T-helper 1 cell (primary cell): ENCODE measurements around the gene FBXL2.
"Not testable (repeated sequence)": the region's sequence is repeated elsewhere in the genome, so short reads cannot be mapped to it uniquely, and the experiment has no call there.

Experiments
- DNase-seq, 5 donors: peaks; one replicate each; pipeline ENCODE4 v3.0.0-alpha.2; 2012 to 2020

Gene FBXL2

GRCh38 chr3:33388374-33389100 lies 111.3 kb downstream of the FBXL2 start:
- DNase-seq: no peak

- DNase-seq: no peak
These were observed 112.7 kb downstream of the FBXL2 start for GRCh38 chr3:33389908-33390307.

GRCh38 chr3:33391255-33391995 lies 114.2 kb downstream of the FBXL2 start:
- DNase-seq: peak in 1 of 5 donors; percentile 17

GRCh38 chr3:33392144-33392543 lies 114.9 kb downstream of the FBXL2 start:
- DNase-seq: no peak

GRCh38 chr3:33392703-33393125 lies 115.5 kb downstream of the FBXL2 start:
- no peak for DNase-seq

- no peak for DNase-seq
These were observed 117.3 kb downstream of the FBXL2 start for GRCh38 chr3:33394403-33395054.

- DNase-seq: no peak
These were observed 118.7 kb downstream of the FBXL2 start for GRCh38 chr3:33395900-33396299.

GRCh38 chr3:33398410-33398809 lies 121.2 kb downstream of the FBXL2 start:
- no peak for DNase-seq

- no peak for DNase-seq
These were observed 124.5 kb downstream of the FBXL2 start for GRCh38 chr3:33401781-33402180.

- no peak for DNase-seq
These were observed 125.7 kb downstream of the FBXL2 start for GRCh38 chr3:33402936-33403335.

- no peak for DNase-seq
These were observed 126.5 kb downstream of the FBXL2 start for GRCh38 chr3:33403756-33404155.

- DNase-seq: not testable (repeated sequence)
These were observed 133.6 kb downstream of the FBXL2 start for GRCh38 chr3:33410816-33411215.

- DNase-seq: peak in 1 of 5 donors; percentile 58
These were observed 139.9 kb downstream of the FBXL2 start for GRCh38 chr3:33417066-33417673.

- no peak for DNase-seq
These were observed 142.7 kb downstream of the FBXL2 start for GRCh38 chr3:33419948-33420347.

- no peak for DNase-seq
These were observed 143.7 kb downstream of the FBXL2 start for GRCh38 chr3:33420966-33421365.

- DNase-seq: no peak
These were observed 147.6 kb downstream of the FBXL2 start for GRCh38 chr3:33424606-33425452.

- DNase-seq: no peak
These were observed 148.2 kb downstream of the FBXL2 start for GRCh38 chr3:33425453-33425852.

- no peak for DNase-seq
These were observed 148.8 kb downstream of the FBXL2 start for GRCh38 chr3:33426068-33426467.

GRCh38 chr3:33426630-33427317 lies 149.5 kb downstream of the FBXL2 start:
- DNase-seq: no peak

- DNase-seq: no peak
These were observed 151.5 kb downstream of the FBXL2 start for GRCh38 chr3:33428734-33429133.

- DNase-seq: not testable (repeated sequence)
These were observed 152.1 kb downstream of the FBXL2 start for GRCh38 chr3:33429306-33429705.

GRCh38 chr3:33430061-33430460 lies 152.8 kb downstream of the FBXL2 start:
- no peak for DNase-seq
